HG03159 (cell line): ENCODE results near the gene RNF138.
"Not testable (repeated sequence)": the region's sequence is repeated elsewhere in the genome, so short reads cannot be mapped to it uniquely, and the experiment has no call there.

ENCODE experiments used
- ATAC-seq: cut with Tn5 transposase; IDR thresholded peaks from one replicate; pipeline ENCODE4 v1.9.1; 2021; ENCODE audit warnings: mild to moderate bottlenecking, moderate library complexity; ENCODE audit not compliant: unreplicated experiment

Gene RNF138

GRCh38 chr18:32167980-32168730, 76.5 kb downstream of the RNF138 start:
- ATAC-seq: no peak

DNA sequence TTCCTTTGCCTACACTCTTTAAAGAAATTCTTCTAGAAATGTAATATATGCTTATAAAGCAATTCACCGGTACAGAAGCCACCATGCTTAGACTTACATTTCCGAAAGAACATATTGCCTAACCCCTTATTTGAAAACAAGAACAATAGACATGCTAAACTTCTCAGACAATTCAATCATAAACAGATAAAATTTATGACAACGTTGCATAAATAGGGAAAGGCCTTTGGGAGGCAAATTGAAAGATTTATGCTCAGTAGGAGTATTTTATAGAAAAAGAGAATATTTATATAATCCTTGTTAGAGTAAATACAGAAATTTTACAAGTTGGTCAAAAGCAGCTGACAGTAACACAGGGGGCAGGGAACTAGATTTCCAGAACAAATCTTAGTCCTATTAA, 82.0 kb downstream of the RNF138 start:
- ATAC-seq: no peak

DNA sequence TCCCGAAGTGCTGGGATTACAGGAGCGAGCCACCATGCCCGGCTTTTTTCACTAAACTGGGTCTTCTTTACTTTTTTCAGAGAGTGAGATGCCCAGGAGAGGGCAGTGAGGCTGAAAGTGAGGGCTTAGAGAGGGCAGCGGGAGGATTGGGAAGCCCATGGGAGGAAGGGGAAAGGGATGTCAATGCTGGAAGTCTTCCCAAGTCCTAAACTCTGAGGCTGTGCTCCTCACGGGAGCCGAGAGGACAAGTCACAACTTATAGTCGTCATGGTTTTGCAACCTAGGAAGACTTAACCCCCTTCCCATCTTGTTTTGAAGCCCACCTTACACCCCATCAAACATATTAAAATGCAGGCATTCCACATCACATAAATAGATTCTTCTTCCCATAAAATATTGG, 83.0 kb downstream of the RNF138 start:
- no peak for ATAC-seq

GRCh38 chr18:32175265-32175664, 83.6 kb downstream of the RNF138 start:
- no peak for ATAC-seq

DNA sequence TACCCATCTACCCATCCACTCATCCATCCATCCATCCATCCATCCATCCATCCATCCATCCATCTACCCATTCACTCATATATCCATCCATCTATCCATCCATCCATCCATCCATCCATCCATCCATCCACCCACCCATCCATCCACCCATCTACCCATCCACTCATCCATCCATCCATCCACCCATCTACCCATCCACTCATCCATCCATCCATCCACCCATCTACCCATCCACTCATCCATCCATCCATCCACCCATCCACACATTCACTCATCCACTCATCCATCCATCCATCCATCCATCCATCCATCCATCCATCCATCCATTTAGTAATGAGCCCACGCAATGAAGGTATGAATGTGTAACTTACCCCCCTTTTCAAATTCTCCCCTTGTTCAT, 85.1 kb downstream of the RNF138 start:
- ATAC-seq: not testable (repeated sequence)

- no peak for ATAC-seq
Observed at GRCh38 chr18:32177530-32177929, 85.9 kb downstream of the RNF138 start.
